AG04450 (cell line): ENCODE data around the gene CCDC198. TPM values are rescaled to one million over a fixed set of nuclear protein-coding genes. Genes with fewer than 3 reads are reported as not detected.

ENCODE experiments used
- CTCF ChIA-PET: fragments of 300-600, 350-600 bp; formaldehyde crosslinking; extraction: SDS; loops from one replicate; lab custom pipeline; 2022; ENCODE audit warnings: antibody characterized with exemption, inconsistent platforms; lab: Charles Lee
- POLR2A ChIA-PET: fragments of 350-600 bp; formaldehyde crosslinking; extraction: SDS; loops from one replicate; lab custom pipeline; 2021; ENCODE audit warnings: antibody characterized with exemption, inconsistent platforms; lab: Yijun Ruan, JAX
- DNase-seq: peaks from one replicate; pipeline ENCODE4 v3.0.0-alpha.2; 2011; ENCODE audit warnings: low read depth, low spot score
- H3K27ac ChIP-seq: one replicate; pipeline ENCODE4 v1.5.1; 2012; ENCODE audit warnings: low read depth, low read length, control low read depth
- H3K27me3 ChIP-seq: one replicate; pipeline ENCODE4 v1.6.0; 2012; ENCODE audit warnings: low read length; ENCODE audit not compliant: control insufficient read depth, insufficient read depth
- H3K4me3 ChIP-seq: 2 replicates; pipeline ENCODE4 v1.5.1; 2011; ENCODE audit warnings: mild to moderate bottlenecking, low read depth, low read length, control low read depth
- H3K9me3 ChIP-seq: 2 replicates; pipeline ENCODE4 v1.5.1; 2012; ENCODE audit warnings: low read length; ENCODE audit not compliant: control insufficient read depth, insufficient read depth
- polyA plus RNA-seq: library from polyadenylated mRNA; depleted of rRNA; stranded (reverse); fragments of >200 nt; gene quantifications from 2 replicates; pipeline ENCODE4 v1.2.3, GENCODE V29; 2011
- TF ChIP-seq, protein P1 (sequence below): IDR thresholded peaks from 2 replicates; pipeline ENCODE4 v1.5.1; 2011; ENCODE audit warnings: low read depth, low read length, control low read depth, inconsistent platforms

The CCDC198 gene
- polyA plus RNA-seq, 1 experiment = not detected

DNA sequence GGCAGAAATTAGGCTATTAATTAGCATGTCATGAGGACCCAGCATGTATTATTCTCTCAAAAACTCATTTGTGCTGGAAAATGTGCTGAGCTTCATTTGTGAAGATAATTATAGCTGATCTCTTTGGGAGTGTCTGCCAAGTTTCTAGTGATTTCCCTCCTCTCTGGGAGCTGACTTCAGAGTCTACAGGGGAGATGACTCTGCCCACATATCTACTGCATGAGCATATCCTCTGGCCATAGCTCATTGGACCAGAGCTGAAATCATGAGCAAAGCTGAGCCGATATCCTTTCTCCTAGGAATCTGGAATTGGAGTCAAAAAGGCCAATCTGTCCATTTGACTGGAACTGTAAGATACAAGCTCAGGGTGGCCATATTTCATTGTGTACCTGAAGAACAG lies 5.9 kb downstream of the CCDC198 start:
- ChIA-PET CTCF (interaction anchor here (0.5 to 4.1 kb wide), 5 partner anchors 8 to 619 kb away, joined by 3 to 45 read pairs (median 5); no protein-coding TSS in a partner anchor), POLR2A (no interaction called here)

DNA sequence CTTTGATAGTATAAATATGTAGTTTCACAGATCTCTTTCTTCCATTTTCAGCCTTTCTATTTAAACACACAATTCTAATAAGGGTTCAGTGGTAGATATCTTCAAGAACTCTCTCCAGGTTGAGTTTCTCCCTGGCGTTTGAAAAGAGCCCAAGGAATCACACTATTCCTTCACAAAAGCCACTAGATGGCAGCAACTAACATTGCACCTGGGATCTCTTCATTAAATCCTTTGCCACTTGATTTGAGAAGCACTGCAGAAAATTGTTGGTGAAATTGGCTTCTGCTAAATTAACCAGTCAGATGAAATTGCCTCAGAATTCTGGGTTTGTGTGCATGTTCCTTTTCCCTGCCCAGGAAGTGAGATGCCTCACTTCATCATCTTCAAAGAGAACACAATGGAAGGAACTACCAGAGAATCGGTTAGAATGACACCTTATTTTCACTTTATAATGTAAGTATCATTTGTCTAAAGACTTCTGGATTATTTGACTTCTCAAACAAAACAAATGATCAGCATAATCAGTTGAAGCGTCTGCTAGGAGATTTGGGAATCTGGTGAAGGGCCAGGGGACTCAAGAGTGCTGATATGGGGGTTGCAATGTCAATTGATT lies 6.8 kb downstream of the CCDC198 start:
- H3K27ac ChIP-seq = no peak overlapping the region
- ChIA-PET POLR2A (no interaction called here), CTCF (interaction anchor here (0.7 to 4.1 kb wide), 5 partner anchors 10 to 587 kb away, joined by 3 to 45 read pairs (median 4); no protein-coding TSS in a partner anchor)
- H3K27me3 ChIP-seq = no peaks in the 10 kb centered on the region
- H3K9me3 ChIP-seq = no peaks in the 10 kb centered on the region
- DNase-seq = peak; percentile 6
- TF ChIP-seq, protein P1, sequence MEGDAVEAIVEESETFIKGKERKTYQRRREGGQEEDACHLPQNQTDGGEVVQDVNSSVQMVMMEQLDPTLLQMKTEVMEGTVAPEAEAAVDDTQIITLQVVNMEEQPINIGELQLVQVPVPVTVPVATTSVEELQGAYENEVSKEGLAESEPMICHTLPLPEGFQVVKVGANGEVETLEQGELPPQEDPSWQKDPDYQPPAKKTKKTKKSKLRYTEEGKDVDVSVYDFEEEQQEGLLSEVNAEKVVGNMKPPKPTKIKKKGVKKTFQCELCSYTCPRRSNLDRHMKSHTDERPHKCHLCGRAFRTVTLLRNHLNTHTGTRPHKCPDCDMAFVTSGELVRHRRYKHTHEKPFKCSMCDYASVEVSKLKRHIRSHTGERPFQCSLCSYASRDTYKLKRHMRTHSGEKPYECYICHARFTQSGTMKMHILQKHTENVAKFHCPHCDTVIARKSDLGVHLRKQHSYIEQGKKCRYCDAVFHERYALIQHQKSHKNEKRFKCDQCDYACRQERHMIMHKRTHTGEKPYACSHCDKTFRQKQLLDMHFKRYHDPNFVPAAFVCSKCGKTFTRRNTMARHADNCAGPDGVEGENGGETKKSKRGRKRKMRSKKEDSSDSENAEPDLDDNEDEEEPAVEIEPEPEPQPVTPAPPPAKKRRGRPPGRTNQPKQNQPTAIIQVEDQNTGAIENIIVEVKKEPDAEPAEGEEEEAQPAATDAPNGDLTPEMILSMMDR = peak; percentile 72
- H3K4me3 ChIP-seq = no peak overlapping the region

More for the DNA sequence above, 5.9 kb downstream of the CCDC198 start:
- no peak overlapping the region for H3K4me3 ChIP-seq
- H3K27ac ChIP-seq = no peak overlapping the region
- no peaks in the 10 kb centered on the region for H3K27me3 ChIP-seq
- TF ChIP-seq, protein P1 = no peak
- H3K9me3 ChIP-seq = no peaks in the 10 kb centered on the region
- DNase-seq = no peak

DNA sequence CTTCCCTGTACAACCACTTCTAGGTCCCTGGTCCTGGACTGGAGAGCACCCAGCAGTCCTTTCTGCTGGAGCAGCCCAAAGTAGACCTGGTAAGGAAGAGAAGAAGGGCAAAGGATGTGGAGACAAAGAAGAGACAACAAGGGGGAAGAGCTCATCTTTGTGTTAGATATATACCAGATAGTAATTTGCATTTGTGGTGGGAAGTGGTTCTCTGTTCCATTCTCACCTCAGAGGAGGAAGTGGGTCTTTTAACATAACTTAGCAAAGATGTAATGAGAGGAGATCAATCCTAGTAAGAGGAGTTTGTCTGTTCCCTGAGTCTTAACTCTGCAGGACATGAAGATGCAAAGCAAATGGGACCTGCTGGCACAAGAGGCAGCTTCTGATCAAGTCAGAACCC lies 8.0 kb downstream of the CCDC198 start:
- CTCF ChIA-PET = interaction anchor here (0.6 to 2.6 kb wide), 8 partner anchors 9 to 830 kb away, joined by 3 to 21 read pairs (median 3); no protein-coding TSS in a partner anchor
- Histone ChIP-seq H3K4me3 (no peak overlapping the region), H3K9me3 (no peaks in the 10 kb centered on the region), H3K27ac (no peak overlapping the region), H3K27me3 (no peaks in the 10 kb centered on the region)
- DNase-seq = no peak
- POLR2A ChIA-PET = no interaction called here
- TF ChIP-seq, protein P1 = no peak

DNA sequence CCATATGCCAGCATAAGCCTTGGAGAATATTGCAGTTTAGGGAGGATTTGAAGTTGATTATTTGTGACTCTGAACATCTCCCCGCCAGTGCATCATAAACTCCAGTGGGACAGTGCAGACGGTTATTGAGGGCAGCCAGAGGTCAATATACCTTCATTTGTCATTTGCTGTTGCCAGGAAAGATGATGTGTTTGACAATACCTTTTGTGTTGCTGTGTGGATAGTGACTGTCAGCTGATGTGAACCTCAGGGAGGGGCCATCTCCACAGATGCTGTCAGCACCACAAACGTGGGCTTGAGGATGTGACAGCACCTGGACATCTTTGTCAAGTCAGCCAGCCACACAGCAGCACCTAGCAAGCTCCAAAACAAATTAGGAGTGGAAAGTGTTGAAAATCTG lies 11.5 kb downstream of the CCDC198 start:
- no peaks in the 10 kb centered on the region for H3K9me3 ChIP-seq
- H3K4me3 ChIP-seq = no peak overlapping the region
- no peak for DNase-seq
- CTCF ChIA-PET = interaction anchor here (1.1 kb wide), 1 partner anchor 591 kb away, joined by 3 read pairs; no protein-coding TSS in a partner anchor
- H3K27me3 ChIP-seq = no peaks in the 10 kb centered on the region
- POLR2A ChIA-PET = no interaction called here
- TF ChIP-seq, protein P1 = no peak
- no peak overlapping the region for H3K27ac ChIP-seq

DNA sequence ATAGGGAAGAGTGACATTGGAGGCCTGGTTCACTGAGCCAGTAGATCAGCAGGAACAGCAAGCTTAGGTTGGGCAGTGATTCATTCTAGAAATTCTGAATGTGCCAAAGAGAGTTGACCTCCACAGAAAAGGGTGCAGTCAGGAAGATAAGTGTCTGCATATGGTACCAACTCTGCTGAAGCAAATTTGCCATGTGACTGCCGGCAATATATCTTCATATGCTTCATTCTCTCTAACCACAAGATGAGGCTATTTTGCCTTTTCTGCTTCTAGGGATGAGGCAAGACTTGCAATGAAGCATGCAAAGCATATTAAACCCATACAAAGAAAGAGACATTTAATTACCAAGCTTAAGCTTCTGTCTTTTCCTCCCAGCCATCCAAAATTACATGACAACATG lies 13.6 kb downstream of the CCDC198 start:
- TF ChIP-seq, protein P1 = no peak
- H3K4me3 ChIP-seq = no peak overlapping the region
- no peak overlapping the region for H3K27ac ChIP-seq
- H3K27me3 ChIP-seq = no peaks in the 10 kb centered on the region
- POLR2A ChIA-PET = no interaction called here
- no peak for DNase-seq
- H3K9me3 ChIP-seq = no peaks in the 10 kb centered on the region
- CTCF ChIA-PET = no interaction called here
